BLaER1 (cell line): ENCODE data around the gene GASK1A.

Source experiments
- H3K27ac ChIP-seq: shearing (Covaris generic); formaldehyde crosslinking; 2 replicates; pipeline ENCODE4 v1.8.1; 2022
- H3K27me3 ChIP-seq: shearing (Covaris generic); formaldehyde crosslinking; 2 replicates; pipeline ENCODE4 v1.8.1; 2022
- H3K36me3 ChIP-seq: shearing (Covaris generic); formaldehyde crosslinking; 2 replicates; pipeline ENCODE4 v1.8.1; 2022
- H3K4me1 ChIP-seq: shearing (Covaris generic); formaldehyde crosslinking; 2 replicates; pipeline ENCODE4 v1.8.1; 2022
- H3K4me2 ChIP-seq: shearing (Covaris generic); formaldehyde crosslinking; 2 replicates; pipeline ENCODE4 v1.8.1; 2022
- H3K4me3 ChIP-seq: shearing (Covaris generic); formaldehyde crosslinking; 2 replicates; pipeline ENCODE4 v1.8.1; 2022
- H3K9ac ChIP-seq: shearing (Covaris generic); formaldehyde crosslinking; 2 replicates; pipeline ENCODE4 v1.8.1; 2022
- H3K9me3 ChIP-seq: shearing (Covaris generic); formaldehyde crosslinking; 2 replicates; pipeline ENCODE4 v1.8.1; 2022
- H4K20me1 ChIP-seq: shearing (Covaris generic); formaldehyde crosslinking; 2 replicates; pipeline ENCODE4 v1.8.1; 2022
- Cebpa-rat ChIP-seq: shearing (Covaris generic); IDR thresholded peaks from 2 replicates; pipeline ENCODE4 v1.8.1; 2022

The GASK1A gene

DNA sequence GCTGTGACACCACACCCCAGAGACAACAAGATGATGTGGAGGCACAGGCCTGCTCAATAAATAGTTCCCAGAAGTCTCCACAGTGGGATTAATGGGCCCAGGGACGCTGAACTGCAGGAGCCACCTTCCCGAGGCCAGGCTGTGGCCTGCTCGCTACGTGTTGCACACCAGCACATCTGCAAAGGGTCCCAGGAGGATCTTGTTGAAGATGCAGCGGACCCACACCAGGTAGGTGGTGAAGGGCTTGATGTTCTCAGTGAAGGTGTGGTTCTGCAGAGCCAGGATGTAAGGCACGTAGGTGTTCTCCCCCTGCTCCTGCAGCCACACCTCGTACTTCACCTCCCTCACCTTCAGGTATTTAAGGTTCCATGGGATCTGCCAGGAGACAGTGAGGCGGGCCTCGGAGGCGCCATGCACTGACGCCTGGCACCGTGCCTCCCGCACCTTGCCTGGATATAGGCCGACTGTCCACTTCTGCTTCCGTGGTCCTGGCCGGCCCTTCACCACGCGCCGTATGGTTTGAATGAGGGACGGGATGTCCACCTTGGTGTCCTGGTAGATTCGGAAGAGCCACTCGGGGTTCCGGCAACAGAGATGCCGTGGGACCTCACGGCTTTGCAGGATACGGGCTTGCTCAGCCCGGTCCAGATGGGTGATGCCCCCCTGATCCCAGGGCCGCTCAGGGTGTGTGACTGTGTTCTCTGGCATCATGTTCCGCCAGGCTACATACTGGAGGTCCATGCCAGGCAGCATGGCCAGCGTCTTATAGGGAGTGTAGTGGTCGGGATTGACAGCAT is 100.6 kb downstream of the GASK1A start:
- Histone ChIP-seq H3K4me1 (no peaks in the 10 kb centered on the region), H3K27me3 (no peaks in the 10 kb centered on the region), H3K27ac (no peak overlapping the region), H3K9me3 (no peaks in the 10 kb centered on the region; the same call in 1 of the 2 replicates), H3K4me3 (no peak overlapping the region), H4K20me1 (no peaks in the 10 kb centered on the region), H3K4me2 (no peak overlapping the region), H3K36me3 (peaks cover 56% of the 10 kb centered on the region), H3K9ac (no peak overlapping the region)
- no peak for TF ChIP-seq Cebpa-rat

DNA sequence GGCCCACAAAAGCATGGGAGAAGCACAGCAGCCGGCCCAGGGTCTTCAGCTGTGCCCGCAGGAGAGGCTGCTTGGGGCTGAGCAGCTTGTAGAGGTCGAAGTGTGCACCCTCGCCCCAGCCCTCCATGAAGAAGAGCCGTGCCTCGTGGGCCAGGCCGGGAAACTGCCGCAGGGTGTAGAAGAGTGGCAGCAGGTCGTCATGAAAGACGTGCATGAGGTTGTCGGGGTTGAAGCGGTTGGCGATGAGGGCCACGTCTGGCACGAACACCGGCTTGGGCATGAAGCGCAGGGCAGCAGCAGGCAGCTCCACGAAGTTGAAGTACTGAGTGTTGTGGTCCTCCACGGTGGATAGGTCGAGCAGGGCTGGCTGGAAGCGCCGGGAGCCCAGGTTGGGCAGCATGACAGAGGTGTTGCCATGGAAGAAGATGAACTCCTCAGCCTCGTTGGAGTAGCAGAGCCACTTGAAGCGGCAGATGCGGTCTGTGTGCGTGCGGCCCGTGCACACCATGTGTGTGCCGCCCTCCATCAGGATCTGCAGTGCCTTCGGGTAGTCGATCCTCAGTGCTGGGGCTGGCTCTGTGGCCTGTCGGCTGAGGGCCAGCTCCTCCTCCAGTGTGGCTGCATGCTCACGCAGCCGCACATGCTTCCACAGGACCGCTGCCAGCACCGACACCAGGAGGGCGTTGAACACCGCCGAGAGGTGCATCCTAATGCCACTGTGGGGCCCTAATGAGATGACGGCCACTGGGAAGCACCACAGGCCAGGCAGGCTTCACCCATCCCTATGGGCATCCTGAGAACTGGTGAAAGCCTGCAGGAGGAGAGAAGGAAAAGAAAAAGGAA is 101.8 kb downstream of the GASK1A start:
- Histone ChIP-seq H3K36me3 (peaks cover 56% of the 10 kb centered on the region), H3K9ac (no peak overlapping the region), H3K27me3 (no peaks in the 10 kb centered on the region), H3K4me2 (no peak overlapping the region), H3K4me3 (no peak overlapping the region), H3K9me3 (no peaks in the 10 kb centered on the region; the same call in 1 of the 2 replicates), H3K27ac (no peak overlapping the region), H3K4me1 (no peaks in the 10 kb centered on the region), H4K20me1 (no peaks in the 10 kb centered on the region)
- no peak for TF ChIP-seq Cebpa-rat

DNA sequence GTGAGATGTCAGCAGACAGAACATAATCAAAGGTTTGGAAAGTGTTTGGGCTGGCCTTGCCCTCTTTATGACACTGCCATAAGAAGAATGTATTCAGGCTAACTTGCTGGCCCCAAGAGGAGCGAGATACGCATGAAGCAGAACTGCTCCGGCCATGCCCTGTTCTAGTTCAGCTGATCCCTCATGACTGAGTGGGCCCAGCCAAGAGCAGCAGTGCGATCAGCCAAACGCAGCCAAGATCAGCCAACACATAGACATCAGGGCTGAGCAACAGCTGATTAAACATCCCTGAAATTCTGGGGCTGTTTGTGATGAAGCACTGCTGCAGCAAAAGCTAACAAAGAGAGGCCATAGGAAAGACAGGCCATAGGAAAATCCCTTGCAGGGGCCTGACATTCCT is 102.7 kb downstream of the GASK1A start:
- Histone ChIP-seq H3K4me1 (no peaks in the 10 kb centered on the region), H3K4me3 (no peak overlapping the region), H4K20me1 (no peaks in the 10 kb centered on the region), H3K27ac (no peak overlapping the region), H3K9ac (no peak overlapping the region), H3K27me3 (no peaks in the 10 kb centered on the region), H3K36me3 (peaks cover 56% of the 10 kb centered on the region), H3K9me3 (no peaks in the 10 kb centered on the region; the same call in 1 of the 2 replicates), H3K4me2 (no peak overlapping the region)
- no peak for TF ChIP-seq Cebpa-rat

DNA sequence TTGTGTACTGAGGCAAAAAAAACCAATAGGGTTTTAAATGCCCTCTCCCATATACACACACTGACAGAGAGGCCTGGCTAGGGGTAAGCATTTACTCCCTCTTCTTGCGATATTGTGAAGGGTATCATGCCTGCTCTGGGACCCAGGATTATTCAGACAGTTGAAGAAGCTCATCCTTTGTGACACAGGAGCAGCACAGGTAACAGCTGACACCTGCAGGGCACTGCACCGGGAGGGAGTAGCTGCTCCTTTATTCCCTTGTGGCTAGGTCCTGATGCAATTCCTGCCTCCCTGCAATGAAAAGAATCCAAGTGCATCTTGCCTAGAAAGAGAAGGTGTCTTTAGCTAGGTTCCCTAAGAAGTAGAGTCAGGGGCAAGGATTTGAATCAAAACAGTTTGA is 103.3 kb downstream of the GASK1A start:
- H3K27ac ChIP-seq = no peak overlapping the region
- H3K9me3 ChIP-seq = no peaks in the 10 kb centered on the region; the same call in 1 of the 2 replicates
- H3K27me3 ChIP-seq = no peaks in the 10 kb centered on the region
- H3K36me3 ChIP-seq = peaks cover 51% of the 10 kb centered on the region
- no peaks in the 10 kb centered on the region for H4K20me1 ChIP-seq
- TF ChIP-seq Cebpa-rat = no peak
- no peak overlapping the region for H3K9ac ChIP-seq
- H3K4me2 ChIP-seq = no peak overlapping the region
- H3K4me1 ChIP-seq = no peaks in the 10 kb centered on the region
- no peak overlapping the region for H3K4me3 ChIP-seq

DNA sequence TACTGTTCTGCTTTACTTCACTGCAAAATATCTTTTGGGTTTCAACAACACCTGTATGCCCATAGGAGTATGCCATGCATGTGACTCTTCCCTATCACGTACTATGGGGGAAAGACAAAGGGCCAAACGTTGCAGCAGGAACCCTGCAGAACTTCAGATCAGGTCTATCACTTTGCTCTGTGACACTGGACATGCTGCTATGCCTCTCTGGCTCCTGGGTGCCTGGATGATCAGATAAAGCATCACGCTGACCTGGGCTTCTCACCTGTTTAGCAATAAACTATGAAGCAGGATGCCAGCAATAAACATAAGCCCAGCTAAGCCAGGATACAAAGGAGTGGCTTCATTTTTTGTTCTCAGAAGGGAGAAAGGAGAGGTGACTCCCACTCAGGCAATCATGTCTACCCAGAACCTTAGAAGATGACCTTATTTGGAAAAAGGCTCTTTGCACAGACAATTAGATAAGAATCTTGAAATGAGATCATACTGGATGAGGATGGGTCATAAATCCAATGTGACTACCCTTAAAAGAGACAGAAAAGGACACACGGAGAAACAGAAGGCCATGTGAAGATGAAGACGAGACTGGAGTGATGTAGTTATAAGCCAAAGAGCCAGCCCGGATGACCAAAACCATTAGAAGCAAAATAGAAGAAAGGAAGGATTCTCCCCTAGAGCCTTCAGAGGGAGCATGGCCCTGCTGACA is 107.5 kb downstream of the GASK1A start:
- Histone ChIP-seq H3K4me2 (no peak overlapping the region), H3K4me3 (no peak overlapping the region), H3K27ac (no peak overlapping the region), H3K36me3 (peaks cover 9% of the 10 kb centered on the region; the same call in 1 of the 2 replicates), H3K27me3 (no peaks in the 10 kb centered on the region), H3K9me3 (no peaks in the 10 kb centered on the region), H4K20me1 (peaks cover 13% of the 10 kb centered on the region; the same call in 1 of the 2 replicates), H3K4me1 (no peaks in the 10 kb centered on the region), H3K9ac (no peak overlapping the region)
- no peak for TF ChIP-seq Cebpa-rat

DNA sequence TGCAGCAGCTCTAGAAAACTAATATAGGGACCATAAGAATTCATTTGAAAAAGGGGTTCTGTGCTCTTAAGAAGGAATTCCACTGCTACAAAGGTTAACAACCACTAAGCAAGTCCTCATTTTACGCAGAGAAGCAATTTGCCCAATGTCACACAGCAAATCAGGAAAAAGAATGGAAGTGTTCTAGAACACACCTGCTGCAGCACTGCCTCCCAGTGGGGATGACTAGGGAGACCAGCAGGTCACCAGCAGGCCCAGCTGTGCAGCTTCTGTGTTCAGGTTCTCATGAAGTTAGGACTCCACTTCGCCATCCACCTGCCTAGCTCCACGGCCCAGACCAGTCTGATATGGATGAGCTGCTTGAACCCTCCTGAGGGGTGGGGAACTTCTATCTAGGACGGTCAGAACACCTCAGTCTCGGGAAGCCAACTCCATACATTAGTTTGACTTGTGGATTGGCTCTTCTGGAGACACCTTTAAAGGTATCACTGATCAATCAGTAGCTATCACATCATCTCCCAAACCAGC is 108.2 kb downstream of the GASK1A start:
- Histone ChIP-seq H3K27ac (no peak overlapping the region), H3K4me1 (no peaks in the 10 kb centered on the region), H3K36me3 (peaks cover 3% of the 10 kb centered on the region; the same call in 1 of the 2 replicates), H4K20me1 (peaks cover 17% of the 10 kb centered on the region; the same call in 1 of the 2 replicates), H3K4me2 (no peak overlapping the region), H3K4me3 (no peak overlapping the region), H3K27me3 (no peaks in the 10 kb centered on the region), H3K9me3 (no peaks in the 10 kb centered on the region), H3K9ac (no peak overlapping the region)
- TF ChIP-seq Cebpa-rat = no peak

DNA sequence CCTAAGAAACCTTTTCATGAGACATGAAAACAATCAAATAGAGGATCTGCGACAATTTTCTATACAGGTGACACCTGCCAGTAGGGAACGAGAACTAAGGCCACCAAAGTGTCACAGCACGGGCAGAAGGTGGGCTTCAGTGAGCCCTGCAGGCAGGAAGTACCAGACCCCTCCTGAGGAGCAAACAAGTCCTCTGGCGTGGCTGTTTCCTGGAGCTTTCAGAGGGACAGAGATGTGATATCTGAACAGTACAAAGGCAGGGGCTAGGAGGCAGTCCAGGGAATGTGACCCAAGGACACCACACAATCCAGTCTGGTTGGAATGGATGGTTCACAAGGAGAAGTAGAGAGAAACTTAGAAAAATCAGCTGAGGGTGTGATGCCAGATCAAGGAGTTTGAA is 110.0 kb downstream of the GASK1A start:
- H3K27ac ChIP-seq = no peak overlapping the region
- no peaks in the 10 kb centered on the region for H3K9me3 ChIP-seq
- peaks cover 29% of the 10 kb centered on the region for H4K20me1 ChIP-seq
- H3K27me3 ChIP-seq = no peaks in the 10 kb centered on the region
- H3K9ac ChIP-seq = no peak overlapping the region
- H3K4me2 ChIP-seq = no peak overlapping the region
- no peak overlapping the region for H3K4me3 ChIP-seq
- H3K36me3 ChIP-seq = no peaks in the 10 kb centered on the region; the same call in 1 of the 2 replicates
- TF ChIP-seq Cebpa-rat = no peak
- no peaks in the 10 kb centered on the region for H3K4me1 ChIP-seq

DNA sequence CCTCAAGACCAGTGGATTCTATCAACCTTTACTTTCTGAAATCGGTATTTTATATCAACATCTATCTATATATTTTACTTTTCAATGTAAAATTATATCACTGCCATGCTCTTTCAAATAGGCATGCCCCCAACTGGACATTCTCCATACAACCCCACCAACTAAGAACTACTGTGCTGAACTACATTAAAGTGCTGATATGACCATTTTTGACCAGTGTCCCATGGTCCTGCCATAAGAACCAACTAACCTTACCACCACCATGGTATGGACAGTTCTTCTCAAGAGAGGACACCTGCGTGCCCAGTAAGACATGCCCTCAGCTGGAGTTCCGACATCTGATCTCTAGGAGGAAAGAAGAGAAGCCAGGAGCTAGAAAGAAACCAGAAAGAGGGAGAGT is 111.1 kb downstream of the GASK1A start:
- H4K20me1 ChIP-seq = peaks cover 40% of the 10 kb centered on the region
- H3K27me3 ChIP-seq = no peaks in the 10 kb centered on the region
- no peak overlapping the region for H3K9ac ChIP-seq
- H3K36me3 ChIP-seq = no peaks in the 10 kb centered on the region; the same call in 1 of the 2 replicates
- H3K4me2 ChIP-seq = no peak overlapping the region
- H3K4me3 ChIP-seq = no peak overlapping the region
- no peak overlapping the region for H3K27ac ChIP-seq
- H3K4me1 ChIP-seq = no peaks in the 10 kb centered on the region
- no peak for TF ChIP-seq Cebpa-rat
- H3K9me3 ChIP-seq = no peaks in the 10 kb centered on the region

DNA sequence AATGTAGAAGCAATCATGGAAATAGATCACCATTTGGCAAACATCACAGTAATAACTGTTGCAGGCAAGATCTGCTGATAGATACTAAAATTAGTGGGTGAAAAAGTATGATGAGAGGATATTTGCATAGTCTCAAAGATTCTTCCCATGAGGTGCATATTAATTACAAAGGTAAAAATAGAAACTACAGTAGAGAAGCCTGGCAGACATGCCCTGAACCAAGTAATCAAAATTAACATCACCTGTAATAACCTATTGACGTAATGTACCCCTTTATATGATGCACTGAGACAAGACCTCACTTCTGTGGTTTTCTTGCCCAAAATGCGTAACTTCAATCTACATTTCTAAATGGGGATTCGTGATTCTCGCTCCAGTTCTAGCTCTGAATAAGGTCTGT is 112.4 kb downstream of the GASK1A start:
- no peaks in the 10 kb centered on the region; the same call in 1 of the 2 replicates for H3K36me3 ChIP-seq
- no peak overlapping the region for H3K4me3 ChIP-seq
- H3K27ac ChIP-seq = no peak overlapping the region
- peaks cover 43% of the 10 kb centered on the region for H4K20me1 ChIP-seq
- no peaks in the 10 kb centered on the region for H3K4me1 ChIP-seq
- H3K27me3 ChIP-seq = no peaks in the 10 kb centered on the region
- no peaks in the 10 kb centered on the region for H3K9me3 ChIP-seq
- no peak overlapping the region for H3K9ac ChIP-seq
- TF ChIP-seq Cebpa-rat = no peak
- no peak overlapping the region for H3K4me2 ChIP-seq
